Measurements from ENCODE around the gene RAB11FIP3. TPM values are rescaled to one million over a fixed set of nuclear protein-coding genes. Genes with fewer than 3 reads are reported as not detected.

RAB11FIP3 gene
- total and polyA plus RNA-seq, 2 experiments from 2014 or later, result 1.2 to 27.8 TPM

DNA sequence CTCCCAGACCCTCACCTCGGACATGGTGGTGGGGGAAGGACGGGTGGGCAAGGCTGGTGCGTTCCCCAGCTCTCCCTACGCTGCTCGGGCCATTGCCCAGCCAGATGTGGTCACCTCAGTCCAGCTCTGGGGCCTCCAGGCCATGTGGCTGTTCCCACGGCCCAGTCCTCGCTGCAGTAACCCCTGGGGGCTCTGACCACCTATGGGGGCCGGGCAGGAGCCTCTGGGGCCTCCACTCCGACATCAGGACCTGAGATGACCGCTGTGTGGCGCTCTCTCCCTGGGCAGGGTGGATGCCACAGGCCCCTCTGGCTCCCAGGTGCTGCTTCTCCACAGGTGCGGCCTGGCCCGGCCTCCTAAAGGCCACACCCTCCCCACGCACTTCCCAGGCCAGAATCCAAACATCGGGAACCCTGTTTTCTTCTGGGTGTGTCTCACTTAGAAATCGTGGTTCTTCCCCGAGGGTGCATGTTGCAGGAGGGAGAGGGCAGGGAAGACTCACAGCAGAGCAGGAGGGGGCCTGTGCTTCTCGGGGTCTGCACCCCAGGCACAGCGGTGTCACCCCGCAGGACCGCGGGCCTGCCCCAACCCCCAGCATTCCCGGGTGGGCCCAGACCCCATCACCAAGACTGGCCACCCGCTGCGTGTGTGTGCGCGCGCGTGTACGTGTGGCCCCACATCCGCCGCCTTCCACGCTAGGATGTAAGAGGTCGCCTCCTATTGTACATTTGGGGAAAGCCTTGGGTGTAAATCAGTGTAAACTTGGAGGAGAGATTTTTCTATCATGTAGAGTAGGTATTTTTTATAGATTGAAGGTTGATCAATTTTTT is 96.1 kb downstream of the RAB11FIP3 start:
- DNase-seq, result no peak
- Histone ChIP-seq H3K36me3 (ENCODE audit: low read depth) (no peaks in the 10 kb centered on the region), H3K9me3 (ENCODE audit: low read depth) (no peaks in the 10 kb centered on the region), H3K4me2 (ENCODE audit: unreplicated experiment) (no peak overlapping the region), H3K27me3 (replicated peaks; ENCODE audit: insufficient read depth) (no peaks in the 10 kb centered on the region), H3K4me3 (no peak overlapping the region), H4K20me1 (ENCODE audit: insufficient read depth) (no peaks in the 10 kb centered on the region), H3K9me2 (ENCODE audit: insufficient read depth) (no peaks in the 10 kb centered on the region), H3K79me2 (ENCODE audit: insufficient read depth) (peaks cover 7% of the 10 kb centered on the region), H2AFZ (no peak overlapping the region), H3K27ac (no peak overlapping the region), H3K9ac (no peak overlapping the region), H3K4me1 (ENCODE audit: insufficient read depth) (peaks cover 22% of the 10 kb centered on the region), H3F3A (ENCODE audit: insufficient read depth) (peaks cover 18% of the 10 kb centered on the region)
- WGBS, 2 experiments (ENCODE audit: low coverage in 1 of 2, low lambda C conversion rate in 2 of 2, missing lambda C conversion rate in 2 of 2), result 84 to 86% methylated on average over 32 to 34 of the region's 34 CpGs
- TF ChIP-seq EZH2 (IDR thresholded peaks at IDR 0.05; ENCODE audit: insufficient read depth, poor library complexity, severe bottlenecking) (no peak), EZH2phosphoT487 (IDR thresholded peaks at IDR 0.05; ENCODE audit: insufficient read depth, low read depth) (no peak)
- in situ Hi-C loops (cut with MboI), result no loop called here

DNA sequence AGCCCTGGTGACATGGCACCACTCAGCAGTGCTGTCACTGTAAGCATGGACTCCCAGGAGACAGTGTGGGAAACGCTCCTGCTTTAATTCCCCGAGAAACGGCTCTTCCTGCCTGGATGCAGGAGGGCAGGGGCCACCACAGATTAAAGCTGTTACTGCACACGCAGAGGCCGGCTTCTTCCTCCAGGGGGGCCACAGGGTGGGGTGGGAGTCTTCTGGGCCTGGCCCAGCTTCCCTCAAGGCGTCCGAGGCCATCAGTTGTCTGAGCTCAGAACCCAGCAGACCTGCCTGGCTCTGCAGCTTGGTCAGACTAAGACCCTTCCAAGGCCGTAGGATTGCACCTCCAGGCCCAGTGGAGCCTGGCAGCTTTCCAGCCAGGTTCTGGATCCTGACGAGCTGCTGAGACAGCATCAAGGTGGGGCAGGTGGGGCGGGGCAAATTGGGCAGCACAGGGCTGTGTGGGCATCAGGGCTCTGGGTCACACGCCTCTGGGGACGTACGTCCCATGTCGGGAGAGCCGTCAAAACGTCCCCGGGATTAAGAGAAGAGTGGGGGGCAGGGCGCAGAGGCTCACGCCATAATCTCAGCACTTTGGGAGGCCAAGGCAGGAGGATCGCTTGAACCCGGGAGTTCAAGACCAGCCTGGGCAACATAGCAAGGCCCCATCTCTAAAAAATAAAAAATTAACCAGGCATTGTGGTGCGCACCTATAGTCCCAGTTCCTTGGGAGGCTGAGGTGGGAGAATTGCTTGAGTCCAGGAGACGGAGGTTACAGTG is 97.1 kb downstream of the RAB11FIP3 start:
- TF ChIP-seq EZH2phosphoT487 (IDR thresholded peaks at IDR 0.05; ENCODE audit: insufficient read depth, low read depth), result no peak
- TF ChIP-seq EZH2 (IDR thresholded peaks at IDR 0.05; ENCODE audit: insufficient read depth, poor library complexity, severe bottlenecking), result no peak
- no peaks in the 10 kb centered on the region for H3K9me2 ChIP-seq (ENCODE audit: insufficient read depth)
- no peak for DNase-seq
- no peaks in the 10 kb centered on the region for H3K9me3 ChIP-seq (ENCODE audit: low read depth)
- H3K27ac ChIP-seq, result no peak overlapping the region
- H4K20me1 ChIP-seq (ENCODE audit: insufficient read depth), result no peaks in the 10 kb centered on the region
- H3F3A ChIP-seq (ENCODE audit: insufficient read depth), result peaks cover 18% of the 10 kb centered on the region
- no peaks in the 10 kb centered on the region for H3K36me3 ChIP-seq (ENCODE audit: low read depth)
- in situ Hi-C loops (cut with MboI), result no loop called here
- H3K9ac ChIP-seq, result no peak overlapping the region
- 81 to 85% methylated on average over 20 to 23 of the region's 23 CpGs for WGBS, 2 experiments (ENCODE audit: low coverage in 1 of 2, low lambda C conversion rate in 2 of 2, missing lambda C conversion rate in 2 of 2)
- peaks cover 22% of the 10 kb centered on the region for H3K4me1 ChIP-seq (ENCODE audit: insufficient read depth)
- H3K4me2 ChIP-seq (ENCODE audit: unreplicated experiment), result no peak overlapping the region
- no peak overlapping the region for H2AFZ ChIP-seq
- H3K27me3 ChIP-seq (replicated peaks; ENCODE audit: insufficient read depth), result no peaks in the 10 kb centered on the region
- no peak overlapping the region for H3K4me3 ChIP-seq
- H3K79me2 ChIP-seq (ENCODE audit: insufficient read depth), result peaks cover 10% of the 10 kb centered on the region

DNA sequence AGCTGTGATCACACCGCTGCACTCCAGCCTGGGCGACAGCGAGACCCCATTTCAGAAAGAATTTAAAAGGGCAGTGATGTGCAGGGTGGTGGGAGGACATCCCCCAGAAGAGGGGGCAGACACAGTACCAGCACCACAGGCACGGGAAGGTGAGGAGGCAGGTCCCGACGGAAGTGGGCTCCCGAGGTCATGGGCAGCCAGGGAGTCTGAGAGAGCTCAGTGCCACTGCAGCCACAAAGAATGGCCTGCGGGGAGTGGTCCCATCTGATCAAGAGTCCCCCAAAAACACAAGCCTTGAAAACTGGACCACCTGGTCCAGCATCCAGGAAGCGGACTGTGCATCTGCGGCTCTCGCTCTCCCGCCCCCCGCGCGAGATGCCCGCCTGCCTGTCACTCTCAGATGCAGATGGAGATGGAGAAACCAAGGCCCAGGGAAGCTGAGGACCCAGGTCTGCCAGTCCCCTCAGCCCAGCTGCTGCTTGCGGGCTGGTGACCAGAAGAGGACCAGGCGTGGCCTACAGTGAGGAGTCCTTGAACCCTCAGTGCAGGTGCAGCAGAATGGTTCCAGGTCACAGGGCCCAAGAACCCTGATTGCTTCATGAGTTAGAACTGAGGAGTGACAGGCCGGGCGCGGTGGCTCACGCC is 97.8 kb downstream of the RAB11FIP3 start:
- H3K4me3 ChIP-seq, result no peak overlapping the region
- WGBS, 2 experiments (ENCODE audit: low coverage in 1 of 2, low lambda C conversion rate in 2 of 2, missing lambda C conversion rate in 2 of 2), result 92 to 95% methylated on average over 22 of the region's 22 CpGs
- H3F3A ChIP-seq (ENCODE audit: insufficient read depth), result peaks cover 18% of the 10 kb centered on the region
- DNase-seq, result no peak
- H3K79me2 ChIP-seq (ENCODE audit: insufficient read depth), result peaks cover 12% of the 10 kb centered on the region
- H3K9me2 ChIP-seq (ENCODE audit: insufficient read depth), result no peaks in the 10 kb centered on the region
- H3K4me2 ChIP-seq (ENCODE audit: unreplicated experiment), result no peak overlapping the region
- H3K9ac ChIP-seq, result no peak overlapping the region
- no peak overlapping the region for H3K27ac ChIP-seq
- H3K36me3 ChIP-seq (ENCODE audit: low read depth), result no peaks in the 10 kb centered on the region
- H3K27me3 ChIP-seq (replicated peaks; ENCODE audit: insufficient read depth), result no peaks in the 10 kb centered on the region
- TF ChIP-seq EZH2 (IDR thresholded peaks at IDR 0.05; ENCODE audit: insufficient read depth, poor library complexity, severe bottlenecking) (no peak), EZH2phosphoT487 (IDR thresholded peaks at IDR 0.05; ENCODE audit: insufficient read depth, low read depth) (no peak)
- no peaks in the 10 kb centered on the region for H4K20me1 ChIP-seq (ENCODE audit: insufficient read depth)
- H3K4me1 ChIP-seq (ENCODE audit: insufficient read depth), result peaks cover 22% of the 10 kb centered on the region
- H3K9me3 ChIP-seq (ENCODE audit: low read depth), result no peaks in the 10 kb centered on the region
- in situ Hi-C loops (cut with MboI), result no loop called here
- no peak overlapping the region for H2AFZ ChIP-seq

DNA sequence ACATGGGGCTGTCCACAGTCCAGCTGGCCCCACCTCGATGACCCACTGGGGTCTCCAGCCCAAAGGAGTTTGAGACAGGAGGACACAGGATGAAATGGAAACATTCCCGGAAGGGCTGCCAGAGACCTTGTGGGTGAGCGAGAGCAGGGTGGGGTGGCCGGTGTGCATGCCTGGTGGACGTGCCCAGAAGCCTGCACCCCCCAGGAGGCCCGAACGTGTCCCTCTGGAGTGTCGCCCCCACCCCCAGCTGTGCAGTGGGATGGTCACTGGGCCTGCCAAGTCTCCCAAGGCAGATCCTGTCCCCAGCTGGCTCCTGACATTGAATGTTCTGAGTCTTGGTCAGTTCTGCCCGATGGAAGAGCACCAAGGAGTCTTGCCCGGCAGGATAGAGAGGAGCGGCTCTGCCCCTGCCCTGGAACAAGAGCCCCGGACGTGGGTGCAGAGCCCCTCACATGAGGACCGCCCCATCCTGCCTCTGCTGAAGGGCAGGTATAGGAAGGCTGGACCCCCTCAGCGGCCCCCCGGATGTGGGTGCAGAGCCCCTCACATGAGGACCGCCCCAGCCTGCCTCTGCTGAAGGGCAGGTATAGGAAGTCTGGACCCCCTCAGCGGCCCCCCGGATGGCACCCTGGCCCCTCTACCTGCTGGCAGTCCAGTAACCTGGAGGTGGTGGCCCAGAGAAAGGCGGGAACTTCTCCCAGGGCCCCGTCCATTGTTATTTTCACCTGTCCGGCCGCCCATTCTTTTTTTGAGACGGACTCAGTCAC is 99.0 kb downstream of the RAB11FIP3 start:
- WGBS, 2 experiments (ENCODE audit: low coverage in 1 of 2, low lambda C conversion rate in 2 of 2, missing lambda C conversion rate in 2 of 2), result 60 to 66% methylated on average over 16 to 24 of the region's 24 CpGs
- peaks cover 25% of the 10 kb centered on the region for H3F3A ChIP-seq (ENCODE audit: insufficient read depth)
- H3K27me3 ChIP-seq (replicated peaks; ENCODE audit: insufficient read depth), result no peaks in the 10 kb centered on the region
- no peaks in the 10 kb centered on the region for H3K36me3 ChIP-seq (ENCODE audit: low read depth)
- H3K9ac ChIP-seq, result peak overlapping the region; percentile 81; the same call in 1 of the 2 replicates
- H3K4me2 ChIP-seq (ENCODE audit: unreplicated experiment), result no peak overlapping the region
- in situ Hi-C loops (cut with MboI), result no loop called here
- peak overlapping the region; percentile 94 for H3K27ac ChIP-seq
- H3K9me2 ChIP-seq (ENCODE audit: insufficient read depth), result no peaks in the 10 kb centered on the region
- peaks cover 25% of the 10 kb centered on the region for H3K79me2 ChIP-seq (ENCODE audit: insufficient read depth)
- DNase-seq, result no peak
- H3K9me3 ChIP-seq (ENCODE audit: low read depth), result no peaks in the 10 kb centered on the region
- no peak overlapping the region for H3K4me3 ChIP-seq
- H2AFZ ChIP-seq, result no peak overlapping the region
- TF ChIP-seq EZH2phosphoT487 (IDR thresholded peaks at IDR 0.05; ENCODE audit: insufficient read depth, low read depth) (no peak), EZH2 (IDR thresholded peaks at IDR 0.05; ENCODE audit: insufficient read depth, poor library complexity, severe bottlenecking) (no peak)
- H3K4me1 ChIP-seq (ENCODE audit: insufficient read depth), result peaks cover 27% of the 10 kb centered on the region
- H4K20me1 ChIP-seq (ENCODE audit: insufficient read depth), result no peaks in the 10 kb centered on the region

All from GM23248 (cell line).